CD4-positive, alpha-beta T cell treated with Interleukin-15 for 4 hours (primary cell): ENCODE data around the gene RALGPS1.

ENCODE experiments used
- DNase-seq: peaks from one replicate; pipeline ENCODE4 v3.0.0-alpha.2; 2020; ENCODE audit warnings: low spot score

Gene RALGPS1

DNA sequence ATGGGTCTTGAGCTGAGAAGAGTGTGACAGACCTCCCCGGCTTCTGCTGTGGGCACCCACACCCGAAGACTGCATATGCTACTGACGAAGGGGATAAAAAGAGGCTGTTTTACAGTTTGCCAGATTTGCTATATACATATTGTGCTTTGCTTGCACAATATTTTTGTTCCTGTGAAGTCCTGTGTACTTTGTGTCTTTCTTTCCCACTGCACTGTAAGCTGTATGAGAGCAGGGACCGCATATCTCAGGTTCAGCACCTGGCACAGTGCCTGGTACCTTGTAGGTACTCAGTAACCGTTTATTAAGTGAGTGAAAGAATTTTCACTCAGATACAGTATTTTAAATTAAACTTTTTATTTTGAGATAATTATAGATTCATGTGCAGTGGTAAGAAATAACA lies 341.7 kb downstream of the RALGPS1 start:
- no peak for DNase-seq

DNA sequence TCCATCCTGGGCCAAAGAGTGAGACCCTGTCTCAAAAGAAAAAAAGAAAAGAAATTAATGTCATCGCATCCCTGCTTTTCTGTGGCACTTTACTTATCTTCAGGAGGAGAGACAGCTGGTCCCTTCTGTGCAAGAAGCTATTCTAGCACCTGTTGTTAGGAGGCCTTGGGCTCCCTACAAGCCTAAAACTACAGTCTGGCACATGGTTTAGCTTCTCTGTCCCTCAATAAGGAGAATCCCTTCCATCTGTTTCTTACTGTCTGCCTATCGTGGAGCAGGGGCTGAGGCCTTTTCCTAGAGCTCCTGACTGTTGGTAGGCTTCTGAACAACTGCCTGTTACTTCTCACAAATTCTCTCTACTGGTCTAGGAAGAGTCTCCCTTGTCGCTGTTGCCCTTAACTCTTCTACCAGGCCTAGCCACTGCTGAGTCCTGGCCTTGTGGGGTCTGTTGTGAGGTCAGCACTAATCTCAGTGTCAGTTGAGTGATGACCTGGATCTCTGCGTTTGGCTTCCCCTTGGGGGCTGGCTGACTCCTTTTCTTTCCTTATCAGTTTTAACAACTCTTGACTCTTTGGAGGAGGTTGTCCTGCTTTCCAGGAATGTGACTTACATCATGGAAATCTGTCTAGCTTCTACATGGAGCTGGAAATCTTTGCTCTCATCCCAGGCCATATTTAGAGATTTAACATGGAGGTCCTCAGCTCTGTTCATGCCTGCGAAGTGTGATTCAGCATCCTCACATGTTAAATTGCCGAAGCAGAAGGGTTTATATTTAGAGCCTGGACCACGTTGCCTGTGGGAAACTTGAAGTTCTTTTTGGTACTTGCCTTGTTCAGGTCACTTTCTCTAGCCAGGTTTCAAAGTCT lies 344.3 kb downstream of the RALGPS1 start:
- no peak for DNase-seq

DNA sequence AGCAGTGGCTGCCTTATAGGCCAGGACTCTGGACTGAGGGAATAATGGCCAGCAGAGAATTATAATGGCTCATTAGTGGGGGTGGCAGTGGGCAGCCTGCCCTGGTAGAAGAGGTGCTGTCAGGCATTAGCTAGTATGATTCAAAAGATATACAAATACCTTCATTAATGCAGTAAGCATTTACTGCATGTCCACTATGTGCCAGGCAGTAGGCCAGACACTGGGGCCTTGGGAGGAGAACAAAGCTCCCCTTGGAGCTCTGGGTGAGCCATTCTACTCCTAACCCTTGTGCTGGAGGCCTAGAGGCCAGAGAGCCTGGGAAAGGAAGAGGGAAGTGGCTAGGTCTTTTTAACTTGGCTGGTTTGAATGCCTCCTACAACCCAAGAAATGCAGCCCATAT lies 348.0 kb downstream of the RALGPS1 start:
- no peak for DNase-seq

DNA sequence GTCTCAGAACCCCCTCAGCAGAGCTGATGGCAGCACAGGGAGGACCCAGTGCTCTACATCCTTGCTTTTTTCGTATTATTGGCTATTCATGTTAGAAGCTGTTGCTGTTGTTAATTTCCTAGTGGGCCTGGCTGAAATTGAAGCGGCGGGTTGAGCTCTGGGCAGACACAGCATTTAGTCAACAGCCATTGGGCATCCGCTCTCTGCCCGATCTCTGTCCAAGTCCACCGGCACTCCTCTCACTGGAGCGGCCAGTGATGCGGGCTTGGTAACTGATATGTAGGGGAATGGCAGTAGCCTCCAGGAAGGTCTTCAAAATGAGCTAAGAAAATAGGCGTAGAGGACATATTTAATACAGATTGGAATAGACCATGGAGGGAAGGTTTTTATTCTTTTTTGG lies 348.7 kb downstream of the RALGPS1 start:
- no peak for DNase-seq

DNA sequence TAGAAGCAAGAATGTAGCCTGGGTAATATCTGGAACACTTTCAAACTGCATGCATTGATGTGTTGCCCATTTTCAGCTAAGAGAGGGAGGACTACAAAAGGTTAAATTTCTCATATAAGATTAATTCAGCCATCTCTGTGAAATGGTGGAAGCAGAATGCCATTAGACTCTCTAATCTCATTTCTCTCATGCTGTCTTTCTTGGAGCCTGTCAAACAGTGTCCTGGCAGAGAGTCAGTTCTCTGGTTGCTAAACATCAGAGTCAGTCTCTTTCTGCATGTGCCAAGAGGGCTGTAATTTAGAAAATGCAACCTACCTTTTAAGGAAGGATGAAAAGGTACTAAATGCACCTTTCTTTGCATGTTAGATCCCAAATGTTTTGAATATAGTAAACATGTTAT lies 349.1 kb downstream of the RALGPS1 start:
- DNase-seq, result no peak

DNA sequence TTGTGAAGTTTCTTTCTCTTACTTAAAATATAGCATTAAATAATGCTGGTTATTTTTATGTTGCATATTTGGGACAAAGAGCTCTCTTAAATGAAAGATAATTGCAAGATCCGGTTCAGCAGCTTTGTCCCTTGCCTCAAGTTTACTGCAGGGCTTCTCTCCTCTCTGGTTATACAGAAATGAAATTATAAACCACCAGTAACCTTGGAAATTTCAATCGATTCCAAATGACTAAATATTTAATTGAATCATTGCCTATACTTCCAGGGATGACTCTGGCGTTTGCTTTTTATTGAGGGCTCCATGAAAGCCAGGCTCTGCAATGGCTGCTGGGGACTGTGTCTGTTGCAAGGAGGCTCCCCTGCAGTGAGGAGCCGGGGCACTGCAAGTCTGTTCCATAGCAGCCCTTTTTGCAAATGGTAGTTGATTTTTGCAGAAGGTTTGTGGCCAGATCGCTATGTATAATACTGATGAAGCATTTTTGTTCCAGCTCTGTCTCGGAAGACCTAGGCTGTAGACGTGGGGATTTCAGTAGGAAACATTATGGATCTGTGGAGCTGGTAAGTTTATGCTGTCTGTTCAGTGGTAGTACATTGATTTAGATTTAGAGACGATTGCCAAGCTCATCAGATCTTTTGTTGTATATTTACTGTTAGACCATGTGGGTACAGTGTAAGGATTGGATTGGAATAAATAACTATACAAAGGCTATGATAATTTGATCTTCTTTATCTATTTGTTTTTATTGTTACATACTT lies 350.1 kb downstream of the RALGPS1 start, which contains the start of gene GARNL3:
Gene GARNL3 (plus strand): TSS at position 313 of the 758 bp plus-strand sequence. CDS start 104 bp downstream, at position 417.
- DNase-seq, result no peak

DNA sequence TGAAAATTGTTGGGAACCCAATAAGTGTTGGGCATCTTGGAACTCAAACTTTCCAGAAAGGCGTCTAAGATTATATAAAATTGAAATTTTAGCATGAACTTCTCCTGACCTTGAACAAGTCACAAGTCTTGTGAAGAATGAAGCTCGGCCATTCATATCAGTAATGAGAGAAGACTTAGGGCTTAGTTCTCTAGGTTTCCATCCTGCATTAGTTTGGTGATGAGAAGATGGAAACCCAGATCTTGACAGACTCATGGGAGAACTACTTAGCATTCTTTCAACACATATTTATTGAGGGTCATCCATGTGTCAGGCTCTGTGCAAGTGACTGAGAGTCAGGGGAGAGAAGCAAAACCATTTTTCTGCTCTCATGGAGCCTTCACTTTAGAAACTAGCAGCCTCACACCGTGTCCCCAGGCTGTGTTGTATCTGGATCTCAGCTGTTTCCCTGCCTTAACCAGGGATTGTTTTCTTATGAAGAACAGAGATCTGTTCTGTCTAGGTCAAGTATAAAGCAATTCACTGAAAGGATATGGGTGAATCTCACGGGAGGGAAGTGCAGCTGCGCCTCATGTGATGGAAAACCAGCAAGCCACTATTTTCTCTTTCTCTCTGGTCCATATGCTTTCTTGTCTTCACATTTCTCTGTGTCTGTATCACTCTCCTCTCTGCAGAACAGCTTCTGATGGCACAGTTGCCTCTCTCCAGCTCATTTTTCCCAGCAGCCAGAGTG lies 353.4 kb downstream of the RALGPS1 start:
- DNase-seq, result no peak

DNA sequence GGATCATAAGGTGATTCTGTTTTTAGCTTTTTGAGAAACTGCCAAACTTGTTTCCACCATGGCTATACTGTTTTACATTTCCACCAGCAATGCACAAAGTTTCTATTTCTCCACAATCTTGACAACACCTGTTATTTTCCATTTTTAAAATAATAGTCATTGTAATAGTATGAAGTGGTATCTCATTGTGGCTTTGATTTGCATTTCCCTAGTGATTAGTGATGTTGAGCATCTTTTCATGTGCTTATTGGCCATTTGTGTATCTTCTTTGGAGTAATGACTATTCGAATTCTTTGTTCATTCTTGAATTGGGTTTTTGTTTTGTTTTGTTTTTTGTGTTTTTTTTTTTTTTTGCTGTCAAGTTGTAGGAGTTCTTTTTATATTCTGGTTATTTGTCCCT lies 354.9 kb downstream of the RALGPS1 start:
- DNase-seq, result no peak
